Fibroblast of the aortic adventitia (primary cell): ENCODE results near the gene MIER1. TPM values are rescaled to one million over a fixed set of nuclear protein-coding genes. Genes with fewer than 3 reads are reported as not detected.
"Not testable (repeated sequence)": the region's sequence is repeated elsewhere in the genome, so short reads cannot be mapped to it uniquely, and the experiment has no call there.

Source experiments
- DNase-seq: peaks from one replicate; pipeline ENCODE4 v3.0.0-alpha.2; 2010; ENCODE audit warnings: low read depth
- H3K4me3 ChIP-seq: 2 replicates; pipeline ENCODE4 v1.5.1; 2011; ENCODE audit warnings: low read depth, mild to moderate bottlenecking, control low read depth, low read length, moderate library complexity
- CTCF ChIP-seq: IDR thresholded peaks from 2 replicates; pipeline ENCODE4 v1.5.1; 2011; ENCODE audit warnings: mild to moderate bottlenecking, low read length, control low read depth, inconsistent platforms; ENCODE audit not compliant: insufficient read depth
- total RNA-seq: library from RNA; depleted of rRNA; stranded (reverse); fragments of >200 nt; gene quantifications from 2 replicates; pipeline ENCODE4 v1.2.3, GENCODE V29; 2012; ENCODE audit warnings: low replicate concordance

MIER1 gene
- 62.2 and 114 TPM in 2 replicates for total RNA-seq

- peak; percentile 23 for TF ChIP-seq CTCF
- H3K4me3 ChIP-seq: peak within 1 kb of the TSS; percentile 91
- DNase-seq: peak; percentile 98
These were observed at the start of gene MIER1, which contains the start of gene DNAI4 for GRCh38 chr1:66924756-66925557. TSS of gene MIER1 (plus strand) at chr1:66924990. CDS start at chr1:66925029, 39 bp downstream. TSS of gene DNAI4 (minus strand) at chr1:66924856. CDS start at chr1:66924831, 25 bp downstream.

- TF ChIP-seq CTCF: no peak
- no peak for DNase-seq
These were observed 48.1 kb upstream of the MIER1 start for GRCh38 chr1:66876664-66877063.

GRCh38 chr1:66889030-66889429 is 35.8 kb upstream of the MIER1 start:
- H3K4me3 ChIP-seq: no peak overlapping the region
- no peak for DNase-seq
- TF ChIP-seq CTCF: no peak

More at GRCh38 chr1:66876664-66877063, 48.1 kb upstream of the MIER1 start:
- H3K4me3 ChIP-seq: no peak overlapping the region

GRCh38 chr1:66890621-66891020 is 34.2 kb upstream of the MIER1 start:
- H3K4me3 ChIP-seq: no peak overlapping the region
- no peak for DNase-seq
- TF ChIP-seq CTCF: no peak

- no peak for TF ChIP-seq CTCF
- DNase-seq: no peak
- no peak overlapping the region for H3K4me3 ChIP-seq
These were observed 31.1 kb upstream of the MIER1 start for GRCh38 chr1:66893712-66894111.

- DNase-seq: not testable (repeated sequence)
These were observed 9.6 kb upstream of the MIER1 start for GRCh38 chr1:66915203-66915602.

GRCh38 chr1:66916320-66916719 is 8.5 kb upstream of the MIER1 start:
- peak; percentile 59 for DNase-seq
- no peak overlapping the region for H3K4me3 ChIP-seq
- TF ChIP-seq CTCF: no peak

More at GRCh38 chr1:66915203-66915602, 9.6 kb upstream of the MIER1 start:
- not testable (repeated sequence) for H3K4me3 ChIP-seq
